A673 (cell line): ENCODE data around the gene SYNPO. TPM values are rescaled to one million over a fixed set of nuclear protein-coding genes. Genes with fewer than 3 reads are reported as not detected.
A peak's percentile ranks its signal among the peaks of the same experiment; 100 is the strongest.

Experiments
- BruUV-seq: library from RNA; stranded (reverse); fragments of 400-500 nt; replicated peaks from 2 replicates; lab custom pipeline; 2021; lab: Mats Ljungman, UMichigan
- CTCF ChIA-PET: fragments of 300-600 bp; sonication (Branson Sonifier 250); formaldehyde crosslinking; loops from one replicate; lab custom pipeline; 2022; ENCODE audit warnings: antibody characterized with exemption; lab: Charles Lee
- POLR2A ChIA-PET: fragments of 300-600 bp; sonication (Branson Sonifier 250); formaldehyde crosslinking; loops from one replicate; lab custom pipeline; 2022; ENCODE audit warnings: antibody characterized with exemption; ENCODE audit not compliant: low non-redundant PET; lab: Charles Lee
- DNase-seq: peaks from one replicate; pipeline ENCODE4 v3.0.0-alpha.2; 2015; ENCODE audit warnings: low spot score
- H3K27ac ChIP-seq: fragments of 200-600 bp; sonication (generic); 2 replicates; pipeline ENCODE4 v1.5.1; 2016; ENCODE audit warnings: mixed run types, low read depth, mild to moderate bottlenecking, mixed read lengths, antibody characterized with exemption, low read length; ENCODE audit not compliant: poor library complexity, severe bottlenecking
- H3K27me3 ChIP-seq: fragments of 200-600 bp; sonication (generic); replicated peaks from 2 replicates; pipeline ENCODE4 v1.6.1; 2017; ENCODE audit warnings: mixed run types, low read depth, mild to moderate bottlenecking, mixed read lengths, antibody characterized with exemption, low read length; ENCODE audit not compliant: insufficient read depth, poor library complexity
- H3K36me3 ChIP-seq: fragments of 200-600 bp; sonication (generic); 2 replicates; pipeline ENCODE4 v1.6.1; 2016; ENCODE audit warnings: mixed run types, mild to moderate bottlenecking, mixed read lengths, antibody characterized with exemption, low read length; ENCODE audit not compliant: insufficient read depth, poor library complexity, severe bottlenecking
- H3K4me1 ChIP-seq: fragments of 200-600 bp; sonication (generic); 2 replicates; pipeline ENCODE4 v1.6.1; 2017; ENCODE audit warnings: mixed run types, mild to moderate bottlenecking, mixed read lengths, antibody characterized with exemption, low read length; ENCODE audit not compliant: insufficient read depth, poor library complexity, severe bottlenecking
- H3K4me3 ChIP-seq: fragments of 200-600 bp; sonication (generic); 2 replicates; pipeline ENCODE4 v1.5.1; 2016; ENCODE audit warnings: low read depth, mixed run types, mild to moderate bottlenecking, mixed read lengths, low read length; ENCODE audit not compliant: poor library complexity, severe bottlenecking
- H3K9me3 ChIP-seq: fragments of 200-600 bp; sonication (generic); 2 replicates; pipeline ENCODE4 v1.6.1; 2016; ENCODE audit warnings: mixed run types, low read depth, mild to moderate bottlenecking, mixed read lengths, antibody characterized with exemption, low read length; ENCODE audit not compliant: poor library complexity, severe bottlenecking
- CTCF ChIP-seq: fragments of 300-800, 200-600 bp; sonication (generic); conservative IDR thresholded peaks from 2 replicates; pipeline ENCODE4 v1.5.1; 2017; ENCODE audit warnings: low read depth, mild to moderate bottlenecking, antibody characterized with exemption, low read length, moderate library complexity, mixed read lengths
- EZH2 ChIP-seq: fragments of 200-600 bp; sonication (generic); IDR thresholded peaks from 2 replicates; pipeline ENCODE4 v1.6.1; 2017; ENCODE audit warnings: borderline replicate concordance, low read depth, mild to moderate bottlenecking, mixed read lengths, antibody characterized with exemption, low read length; ENCODE audit not compliant: poor library complexity, severe bottlenecking
- intact Hi-C: fragments of 100-400 bp; cut with micrococcal nuclease; formaldehyde crosslinking; loops from one replicate; pipeline ENCODE4 v1.10.0; 2022; ENCODE audit not compliant: unreplicated experiment
- total RNA-seq: library from RNA; stranded (reverse); gene quantifications from 2 replicates; pipeline ENCODE4 v1.2.3, GENCODE V29; 2021

SYNPO gene
- total RNA-seq, 1 experiment from 2014 or later = 7.6 TPM

- BruUV-seq = no TSS peak
- intact Hi-C loops = no loop called here
- no peak overlapping the region for H3K4me3 ChIP-seq
- no peak for TF ChIP-seq EZH2
- H3K4me1 ChIP-seq = peaks cover 13% of the 10 kb centered on the region
- DNase-seq = no peak
- CTCF ChIA-PET = no interaction called here
- POLR2A ChIA-PET = no interaction called here
- no peaks in the 10 kb centered on the region for H3K9me3 ChIP-seq
- no peaks in the 10 kb centered on the region for H3K36me3 ChIP-seq
- no peaks in the 10 kb centered on the region for H3K27me3 ChIP-seq
- no peak overlapping the region for H3K27ac ChIP-seq
Observed at GRCh38 chr5:150633429-150633828, 7.0 kb upstream of the SYNPO start.

- POLR2A ChIA-PET = no interaction called here
- CTCF ChIA-PET = no interaction called here
- DNase-seq = peak; percentile 69
- intact Hi-C loops = no loop called here
- Histone ChIP-seq H3K27me3 (no peaks in the 10 kb centered on the region), H3K4me1 (peaks cover 32% of the 10 kb centered on the region), H3K36me3 (no peaks in the 10 kb centered on the region), H3K9me3 (no peaks in the 10 kb centered on the region), H3K27ac (peak overlapping the region; percentile 12), H3K4me3 (no peak overlapping the region)
- BruUV-seq = no TSS peak
- TF ChIP-seq CTCF (no peak), EZH2 (no peak)
Observed at GRCh38 chr5:150636391-150637244, 3.8 kb upstream of the SYNPO start.

DNA sequence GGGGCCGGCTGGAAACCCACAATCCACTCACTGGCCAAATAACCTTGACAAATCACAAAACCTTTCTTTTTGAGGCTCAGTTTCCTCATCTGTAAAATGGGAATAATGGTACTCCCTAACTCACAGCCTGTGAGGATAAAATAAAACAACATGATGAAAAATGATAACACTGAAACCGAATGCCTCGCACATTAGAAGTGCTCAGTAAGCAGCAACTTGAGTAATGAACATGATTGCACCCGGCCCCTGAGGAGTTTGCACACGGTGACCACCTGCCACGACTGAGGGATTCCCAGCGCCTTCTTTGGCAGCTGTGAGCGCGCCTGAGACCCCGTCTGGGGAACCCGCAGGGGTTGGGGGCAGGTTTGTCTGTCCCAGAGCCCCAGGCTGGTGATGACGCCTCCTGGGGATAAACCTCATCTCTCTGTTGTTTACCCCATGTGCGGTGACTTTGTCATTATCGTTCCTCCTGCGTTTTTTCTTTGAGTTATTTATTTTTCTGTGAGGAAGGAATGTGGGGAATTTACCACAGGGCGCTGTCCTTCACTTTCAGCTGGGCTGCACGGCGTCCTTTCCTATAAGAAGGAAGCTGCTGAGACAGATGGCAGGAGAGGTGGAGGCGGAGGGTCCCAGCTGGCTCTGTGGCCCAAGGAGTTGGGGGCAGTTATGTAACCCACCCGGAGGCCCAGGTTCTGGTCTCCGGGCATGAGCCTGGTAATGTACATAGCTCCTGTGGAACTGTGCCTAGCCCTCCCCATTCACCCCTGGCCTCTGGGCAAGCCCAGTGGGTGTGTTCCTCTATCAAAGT, 3.0 kb upstream of the SYNPO start:
- intact Hi-C loops = no loop called here
- Histone ChIP-seq H3K4me3 (no peak overlapping the region), H3K27ac (no peak overlapping the region), H3K4me1 (peaks cover 40% of the 10 kb centered on the region), H3K27me3 (no peaks in the 10 kb centered on the region), H3K9me3 (no peaks in the 10 kb centered on the region), H3K36me3 (no peaks in the 10 kb centered on the region)
- TF ChIP-seq CTCF (no peak), EZH2 (no peak)
- DNase-seq = peak; percentile 45
- BruUV-seq = no TSS peak
- CTCF ChIA-PET = no interaction called here
- POLR2A ChIA-PET = no interaction called here
